Fibroblast of lung (primary cell): ENCODE data around the gene PCSK6. TPM values are rescaled to one million over a fixed set of nuclear protein-coding genes. Genes with fewer than 3 reads are reported as not detected.

Source experiments
- DNase-seq, 2 donors: peaks; one replicate each; pipeline versions ENCODE4 v3.0.0 to v3.0.0-alpha.2; 2010; ENCODE audit warnings: low read depth in 2 of 2
- H2AFZ ChIP-seq: 2 replicates; pipeline ENCODE4 v1.5.1; 2012; ENCODE audit warnings: low read length, control low read depth, inconsistent platforms
- H3K27ac ChIP-seq: 2 replicates; pipeline ENCODE4 v1.5.1; 2011; ENCODE audit warnings: low read length, control low read depth; ENCODE audit not compliant: insufficient read depth
- H3K27me3 ChIP-seq: 2 replicates; pipeline ENCODE4 v1.5.1; 2011; ENCODE audit warnings: mild to moderate bottlenecking, low read length; ENCODE audit not compliant: control insufficient read depth, insufficient read depth
- H3K36me3 ChIP-seq: 2 replicates; pipeline ENCODE4 v1.5.1; 2011; ENCODE audit warnings: low read length; ENCODE audit not compliant: control insufficient read depth, insufficient read depth
- H3K4me1 ChIP-seq: 2 replicates; pipeline ENCODE4 v1.5.1; 2011; ENCODE audit warnings: low read length; ENCODE audit not compliant: control insufficient read depth, insufficient read depth; ENCODE audit errors: extremely low read depth
- H3K4me2 ChIP-seq: 2 replicates; pipeline ENCODE4 v1.5.1; 2011; ENCODE audit warnings: low read length, control low read depth; ENCODE audit not compliant: insufficient read depth; ENCODE audit errors: extremely low read depth
- H3K4me3 ChIP-seq, 4 experiments: fragments of 200-600 bp in 1 of 4; sonication (generic) in 1 of 4; replicated peaks in 1 of 4; 2 replicates each; pipeline ENCODE4 v1.5.1; 2011 to 2016; ENCODE audit warnings: low read length in 4 of 4, low read depth in 3 of 4, mild to moderate bottlenecking in 3 of 4, control low read depth in 2 of 4, inconsistent platforms in 1 of 4, mixed read lengths in 1 of 4; ENCODE audit not compliant: insufficient read depth in 1 of 4; ENCODE audit errors: control extremely low read depth in 1 of 4
- H3K79me2 ChIP-seq: 2 replicates; pipeline ENCODE4 v1.5.1; 2012; ENCODE audit warnings: mild to moderate bottlenecking, low read length, inconsistent platforms; ENCODE audit not compliant: control insufficient read depth, insufficient read depth
- H3K9ac ChIP-seq: 2 replicates; pipeline ENCODE4 v1.5.1; 2011; ENCODE audit warnings: mild to moderate bottlenecking, low read length, control low read depth; ENCODE audit not compliant: insufficient read depth
- H3K9me3 ChIP-seq: 2 replicates; pipeline ENCODE4 v1.5.1; 2012; ENCODE audit warnings: low read depth, low read length; ENCODE audit not compliant: control insufficient read depth, insufficient read depth
- H4K20me1 ChIP-seq: 2 replicates; pipeline ENCODE4 v1.5.1; 2011; ENCODE audit warnings: low read length; ENCODE audit not compliant: control insufficient read depth, insufficient read depth; ENCODE audit errors: extremely low read depth
- EZH2 ChIP-seq: IDR thresholded peaks from 2 replicates; pipeline ENCODE4 v1.5.1; 2012; ENCODE audit warnings: low read length, control low read depth, mild to moderate bottlenecking; ENCODE audit errors: missing control alignments
- polyA plus RNA-seq, 2 donors: library from polyadenylated mRNA; depleted of rRNA in 1 of 2; stranded (reverse) in 1 of 2; unstranded in 1 of 2; fragments of >200 nt; gene quantifications; 2 replicates each; pipeline ENCODE4 v1.2.1, GENCODE V29; 2011 to 2012; ENCODE audit warnings: missing spikeins in 1 of 2
- total RNA-seq: library from RNA; depleted of rRNA; stranded (reverse); fragments of >200 nt; gene quantifications from 2 replicates; pipeline ENCODE4 v1.2.1, GENCODE V29; 2014
- TF ChIP-seq, protein P1 (sequence below), 2 donors: IDR thresholded peaks in 1 of 2; conservative IDR thresholded peaks in 1 of 2; 1 replicate in 1 of 2; 2 replicates in 1 of 2; pipeline ENCODE4 v1.5.1; 2011 to 2012; ENCODE audit warnings: low read length in 2 of 2, control low read depth in 1 of 2, inconsistent platforms in 1 of 2, low read depth in 1 of 2, mild to moderate bottlenecking in 1 of 2

The PCSK6 gene
- total and polyA plus RNA-seq, 2 donors (not counting 1 experiment from before 2014, with no cell fraction given) = 0.02 to 0.83 TPM

DNA sequence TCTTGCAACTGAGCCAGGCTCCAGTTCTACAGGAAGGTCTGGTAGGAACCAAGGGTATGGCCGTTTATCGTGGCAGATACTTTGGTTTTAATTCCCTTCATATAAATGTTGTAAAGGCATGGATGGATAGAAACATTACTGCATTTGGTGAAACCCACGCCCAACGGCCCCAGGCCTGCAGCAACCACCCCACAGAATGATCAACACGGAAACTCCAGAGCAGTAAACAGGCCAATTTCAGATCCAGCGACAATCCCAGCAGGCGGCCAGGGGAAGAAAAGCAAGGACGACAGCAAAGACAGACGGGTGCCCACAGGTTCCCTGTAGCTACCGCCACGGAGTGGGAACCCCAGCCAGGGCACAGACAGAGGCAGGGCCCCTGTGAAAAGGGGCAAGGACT lies 32.6 kb upstream of the PCSK6 start:
- no peaks in the 10 kb centered on the region for H3K9me3 ChIP-seq
- no peak overlapping the region for H2AFZ ChIP-seq
- no peaks in the 10 kb centered on the region for H4K20me1 ChIP-seq
- H3K36me3 ChIP-seq = no peaks in the 10 kb centered on the region
- DNase-seq = no peak
- H3K27me3 ChIP-seq = no peaks in the 10 kb centered on the region
- no peak overlapping the region for H3K4me3 ChIP-seq
- no peak overlapping the region for H3K27ac ChIP-seq
- H3K79me2 ChIP-seq = no peaks in the 10 kb centered on the region
- no peaks in the 10 kb centered on the region for H3K4me1 ChIP-seq
- H3K4me2 ChIP-seq = no peak overlapping the region
- TF ChIP-seq, protein P1, sequence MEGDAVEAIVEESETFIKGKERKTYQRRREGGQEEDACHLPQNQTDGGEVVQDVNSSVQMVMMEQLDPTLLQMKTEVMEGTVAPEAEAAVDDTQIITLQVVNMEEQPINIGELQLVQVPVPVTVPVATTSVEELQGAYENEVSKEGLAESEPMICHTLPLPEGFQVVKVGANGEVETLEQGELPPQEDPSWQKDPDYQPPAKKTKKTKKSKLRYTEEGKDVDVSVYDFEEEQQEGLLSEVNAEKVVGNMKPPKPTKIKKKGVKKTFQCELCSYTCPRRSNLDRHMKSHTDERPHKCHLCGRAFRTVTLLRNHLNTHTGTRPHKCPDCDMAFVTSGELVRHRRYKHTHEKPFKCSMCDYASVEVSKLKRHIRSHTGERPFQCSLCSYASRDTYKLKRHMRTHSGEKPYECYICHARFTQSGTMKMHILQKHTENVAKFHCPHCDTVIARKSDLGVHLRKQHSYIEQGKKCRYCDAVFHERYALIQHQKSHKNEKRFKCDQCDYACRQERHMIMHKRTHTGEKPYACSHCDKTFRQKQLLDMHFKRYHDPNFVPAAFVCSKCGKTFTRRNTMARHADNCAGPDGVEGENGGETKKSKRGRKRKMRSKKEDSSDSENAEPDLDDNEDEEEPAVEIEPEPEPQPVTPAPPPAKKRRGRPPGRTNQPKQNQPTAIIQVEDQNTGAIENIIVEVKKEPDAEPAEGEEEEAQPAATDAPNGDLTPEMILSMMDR (conservative IDR thresholded peaks at IDR 0.05 in 1 of 2, IDR thresholded peaks at IDR 0.05 in 1 of 2; ENCODE audit: low read depth in 1 of 2, low read length in 2 of 2) = no peak
- TF ChIP-seq EZH2 = no peak
- no peak overlapping the region for H3K9ac ChIP-seq

DNA sequence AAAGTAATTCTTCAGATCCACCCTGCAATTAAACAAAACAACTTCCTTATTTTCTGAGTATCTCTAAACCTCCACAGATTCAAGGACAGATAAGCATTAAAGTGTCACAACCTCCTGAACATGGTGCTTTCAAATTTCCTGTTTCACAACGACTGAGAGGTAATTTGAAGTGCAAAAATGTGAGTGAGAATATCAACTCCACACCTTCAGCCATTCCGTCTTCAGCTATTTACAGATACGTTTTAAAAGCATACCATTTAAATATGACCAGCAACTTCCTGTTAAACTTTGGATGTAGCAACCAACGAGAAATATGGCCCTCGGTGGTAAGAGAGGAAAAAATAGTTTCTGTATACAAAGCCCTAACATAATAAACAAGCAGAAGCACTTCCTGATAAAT lies 32.1 kb upstream of the PCSK6 start:
- TF ChIP-seq, protein P1 (conservative IDR thresholded peaks at IDR 0.05 in 1 of 2, IDR thresholded peaks at IDR 0.05 in 1 of 2; ENCODE audit: low read depth in 1 of 2, low read length in 2 of 2) = no peak
- TF ChIP-seq EZH2 = no peak
- Histone ChIP-seq H3K4me3 (no peak overlapping the region), H3K79me2 (no peaks in the 10 kb centered on the region), H3K27me3 (no peaks in the 10 kb centered on the region), H4K20me1 (no peaks in the 10 kb centered on the region), H3K9ac (no peak overlapping the region), H2AFZ (no peak overlapping the region), H3K4me2 (no peak overlapping the region), H3K4me1 (no peaks in the 10 kb centered on the region), H3K36me3 (no peaks in the 10 kb centered on the region), H3K9me3 (no peaks in the 10 kb centered on the region), H3K27ac (no peak overlapping the region)
- no peak for DNase-seq

DNA sequence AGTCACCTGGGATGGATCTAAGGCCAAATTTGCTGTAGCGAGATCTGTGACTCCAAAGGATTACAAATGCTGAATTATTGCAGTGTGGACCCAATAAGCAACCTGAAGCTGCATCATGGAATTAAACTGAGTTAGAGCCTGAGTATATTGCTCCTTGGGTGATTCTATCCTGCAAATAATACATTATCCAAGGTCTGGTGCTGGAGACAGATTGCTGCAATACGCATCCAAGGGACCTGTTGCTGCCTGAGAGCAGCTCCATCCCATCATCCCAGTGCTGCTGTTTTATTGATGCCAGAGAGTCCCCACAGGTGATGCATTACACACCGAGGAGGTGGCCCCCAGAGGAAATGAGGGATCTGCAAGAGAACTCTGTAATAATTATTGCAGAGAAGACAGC lies 31.6 kb upstream of the PCSK6 start:
- H3K9ac ChIP-seq = no peak overlapping the region
- H3K4me3 ChIP-seq = no peak overlapping the region
- TF ChIP-seq EZH2 = no peak
- TF ChIP-seq, protein P1 (conservative IDR thresholded peaks at IDR 0.05 in 1 of 2, IDR thresholded peaks at IDR 0.05 in 1 of 2; ENCODE audit: low read depth in 1 of 2, low read length in 2 of 2) = no peak
- H3K4me2 ChIP-seq = no peak overlapping the region
- H3K36me3 ChIP-seq = no peaks in the 10 kb centered on the region
- no peaks in the 10 kb centered on the region for H3K9me3 ChIP-seq
- H3K27me3 ChIP-seq = no peaks in the 10 kb centered on the region
- H3K27ac ChIP-seq = no peak overlapping the region
- DNase-seq = no peak
- H4K20me1 ChIP-seq = no peaks in the 10 kb centered on the region
- H2AFZ ChIP-seq = no peak overlapping the region
- no peaks in the 10 kb centered on the region for H3K4me1 ChIP-seq
- H3K79me2 ChIP-seq = no peaks in the 10 kb centered on the region
